ENCODE results near the gene TEPSIN. TPM values are rescaled to one million over a fixed set of nuclear protein-coding genes. Genes with fewer than 3 reads are reported as not detected.

TEPSIN gene
- polyA plus RNA-seq, 1 donor from 2014 or later: 50.0 TPM

GRCh38 chr17:81239714-81240555 lies 1.1 kb upstream of the TEPSIN start:
- peak overlapping the region; percentile 99 for H3K4me3 ChIP-seq (ENCODE audit: low read length)
- H3F3A ChIP-seq (ENCODE audit: insufficient read depth, low read length, poor library complexity, severe bottlenecking): no peaks in the 10 kb centered on the region
- H3K9ac ChIP-seq (ENCODE audit: low read length): peak overlapping the region; percentile 75
- H3K27me3 ChIP-seq (ENCODE audit: insufficient read depth, low read depth, low read length): no peaks in the 10 kb centered on the region
- no peak overlapping the region for H2AFZ ChIP-seq (ENCODE audit: low read depth, low read length)
- H3K27ac ChIP-seq (ENCODE audit: low read length): peak overlapping the region; percentile 57
- H3K79me2 ChIP-seq (replicated peaks; ENCODE audit: insufficient read depth, low read length): peaks cover 19% of the 10 kb centered on the region
- no peaks in the 10 kb centered on the region for H4K20me1 ChIP-seq (ENCODE audit: insufficient read depth)
- no peak for TF ChIP-seq CTCF (IDR thresholded peaks at IDR 0.05; ENCODE audit: poor library complexity, severe bottlenecking)
- TF ChIP-seq SMC3 (conservative IDR thresholded peaks at IDR 0.05; ENCODE audit: poor library complexity): no peak
- TF ChIP-seq MXI1 (conservative IDR thresholded peaks at IDR 0.05; ENCODE audit: poor library complexity, severe bottlenecking): no peak
- TF ChIP-seq EZH2 (IDR thresholded peaks at IDR 0.05; ENCODE audit: borderline replicate concordance, insufficient read depth, low read length, poor library complexity, severe bottlenecking): no peak
- no peak for TF ChIP-seq RAD21 (conservative IDR thresholded peaks at IDR 0.05)
- no peak for TF ChIP-seq EP300 (conservative IDR thresholded peaks at IDR 0.05; ENCODE audit: poor library complexity, severe bottlenecking)
- TF ChIP-seq REST (IDR thresholded peaks at IDR 0.05; ENCODE audit: borderline replicate concordance): no peak
- no peak for TF ChIP-seq POLR2AphosphoS5 (IDR thresholded peaks at IDR 0.05)
- no peak for TF ChIP-seq TAF1 (IDR thresholded peaks at IDR 0.05; ENCODE audit: low read depth)
- peak overlapping the region; percentile 68 for H3K4me2 ChIP-seq (ENCODE audit: low read length)
- H3K9me3 ChIP-seq (ENCODE audit: low read length): no peaks in the 10 kb centered on the region
- H3K36me3 ChIP-seq (ENCODE audit: insufficient read depth, low read length): no peaks in the 10 kb centered on the region
- no peaks in the 10 kb centered on the region for H3K9me2 ChIP-seq (ENCODE audit: insufficient read depth, low read length)

- TF ChIP-seq MXI1 (conservative IDR thresholded peaks at IDR 0.05; ENCODE audit: poor library complexity, severe bottlenecking) (no peak), RAD21 (conservative IDR thresholded peaks at IDR 0.05) (no peak), EZH2 (IDR thresholded peaks at IDR 0.05; ENCODE audit: borderline replicate concordance, insufficient read depth, low read length, poor library complexity, severe bottlenecking) (no peak), EP300 (conservative IDR thresholded peaks at IDR 0.05; ENCODE audit: poor library complexity, severe bottlenecking) (no peak), TAF1 (IDR thresholded peaks at IDR 0.05; ENCODE audit: low read depth) (no peak), REST (IDR thresholded peaks at IDR 0.05; ENCODE audit: borderline replicate concordance) (no peak), CTCF (IDR thresholded peaks at IDR 0.05; ENCODE audit: poor library complexity, severe bottlenecking) (no peak), SMC3 (conservative IDR thresholded peaks at IDR 0.05; ENCODE audit: poor library complexity) (no peak)
- H3K9ac ChIP-seq (ENCODE audit: low read length): peak overlapping the region; percentile 71
- H4K20me1 ChIP-seq (ENCODE audit: insufficient read depth): no peaks in the 10 kb centered on the region
- H3F3A ChIP-seq (ENCODE audit: insufficient read depth, low read length, poor library complexity, severe bottlenecking): no peaks in the 10 kb centered on the region
- peaks cover 19% of the 10 kb centered on the region for H3K79me2 ChIP-seq (replicated peaks; ENCODE audit: insufficient read depth, low read length)
- H3K9me3 ChIP-seq (ENCODE audit: low read length): no peaks in the 10 kb centered on the region
- H3K9me2 ChIP-seq (ENCODE audit: insufficient read depth, low read length): no peaks in the 10 kb centered on the region
- H3K27me3 ChIP-seq (ENCODE audit: insufficient read depth, low read depth, low read length): no peaks in the 10 kb centered on the region
- H3K4me3 ChIP-seq (ENCODE audit: low read length): peak overlapping the region; percentile 99
- peak overlapping the region; percentile 8 for H2AFZ ChIP-seq (ENCODE audit: low read depth, low read length)
- no peaks in the 10 kb centered on the region for H3K36me3 ChIP-seq (ENCODE audit: insufficient read depth, low read length)
- H3K27ac ChIP-seq (ENCODE audit: low read length): no peak overlapping the region
- H3K4me2 ChIP-seq (ENCODE audit: low read length): peak overlapping the region; percentile 62
Measured at GRCh38 chr17:81238490-81238814, 403 bp downstream of the TEPSIN start.
